ENCODE data around the gene STARD13. TPM values are rescaled to one million over a fixed set of nuclear protein-coding genes. Genes with fewer than 3 reads are reported as not detected.

STARD13 gene
- polyA plus RNA-seq, 1 donor (not counting 4 experiments of a cell fraction or from before 2014, with no cell fraction given), result 11.9 TPM

- DNase-seq (ENCODE audit: low read depth, low spot score), result no peak
- Histone ChIP-seq H3K36me3 (ENCODE audit: control insufficient read depth in 2 of 2, extremely low read depth in 1 of 2, insufficient read depth in 2 of 2, low read length in 2 of 2) (no peaks in the 10 kb centered on the region), H3K4me3 (ENCODE audit: control insufficient read depth in 2 of 3, extremely low read depth in 1 of 3, insufficient read depth in 2 of 3, low read depth in 1 of 3, low read length in 3 of 3) (no peak overlapping the region), H3K4me2 (ENCODE audit: control insufficient read depth, extremely low read depth, insufficient read depth, low read depth, low read length) (no peak overlapping the region), H3K79me2 (ENCODE audit: control insufficient read depth, insufficient read depth, low read length) (peaks cover 15% of the 10 kb centered on the region), H2AFZ (ENCODE audit: control insufficient read depth, low read length) (no peak overlapping the region), H3K9me3 (ENCODE audit: control insufficient read depth, low read depth, low read length) (no peaks in the 10 kb centered on the region), H3K27me3 (ENCODE audit: control insufficient read depth, extremely low read depth, insufficient read depth, low read length) (no peaks in the 10 kb centered on the region), H3K9me1 (ENCODE audit: control insufficient read depth, extremely low read depth, insufficient read depth, low read length) (no peaks in the 10 kb centered on the region), H3K4me1 (ENCODE audit: control insufficient read depth, extremely low read depth, insufficient read depth, low read length) (no peaks in the 10 kb centered on the region), H3K9ac (ENCODE audit: control insufficient read depth, extremely low read depth, insufficient read depth, low read length) (no peak overlapping the region), H3K27ac (ENCODE audit: control insufficient read depth, insufficient read depth, low read length) (no peak overlapping the region), H4K20me1 (ENCODE audit: control insufficient read depth, extremely low read depth, insufficient read depth, low read length) (no peaks in the 10 kb centered on the region)
- no peak for FAIRE-seq
- TF ChIP-seq CTCF (optimal IDR thresholded peaks at IDR 0.05 in 1 of 3, IDR thresholded peaks at IDR 0.05 in 1 of 3, conservative IDR thresholded peaks at IDR 0.05 in 1 of 3; ENCODE audit: extremely low read depth in 1 of 3, insufficient read depth in 2 of 3, low read length in 3 of 3) (no peak), EZH2 (IDR thresholded peaks at IDR 0.05; ENCODE audit: low read length) (no peak)
- dilution Hi-C loops (cut with MboI; ENCODE audit: extremely low pct_ligation_motif_present, low sequenced_read_pairs), result no loop called here
Observed at GRCh38 chr13:33197541-33197971, 88.0 kb downstream of the STARD13 start.

GRCh38 chr13:33196767-33197166 lies 88.8 kb downstream of the STARD13 start:
- no peaks in the 10 kb centered on the region for H4K20me1 ChIP-seq (ENCODE audit: control insufficient read depth, extremely low read depth, insufficient read depth, low read length)
- FAIRE-seq (no peak), DNase-seq (ENCODE audit: low read depth, low spot score) (no peak)
- no peaks in the 10 kb centered on the region for H3K4me1 ChIP-seq (ENCODE audit: control insufficient read depth, extremely low read depth, insufficient read depth, low read length)
- peaks cover 12% of the 10 kb centered on the region for H3K79me2 ChIP-seq (ENCODE audit: control insufficient read depth, insufficient read depth, low read length)
- H2AFZ ChIP-seq (ENCODE audit: control insufficient read depth, low read length), result no peak overlapping the region
- no peak overlapping the region for H3K4me3 ChIP-seq (ENCODE audit: control insufficient read depth in 2 of 3, extremely low read depth in 1 of 3, insufficient read depth in 2 of 3, low read depth in 1 of 3, low read length in 3 of 3)
- H3K36me3 ChIP-seq (ENCODE audit: control insufficient read depth in 2 of 2, extremely low read depth in 1 of 2, insufficient read depth in 2 of 2, low read length in 2 of 2), result no peaks in the 10 kb centered on the region
- dilution Hi-C loops (cut with MboI; ENCODE audit: extremely low pct_ligation_motif_present, low sequenced_read_pairs), result no loop called here
- no peaks in the 10 kb centered on the region for H3K27me3 ChIP-seq (ENCODE audit: control insufficient read depth, extremely low read depth, insufficient read depth, low read length)
- H3K27ac ChIP-seq (ENCODE audit: control insufficient read depth, insufficient read depth, low read length), result no peak overlapping the region
- TF ChIP-seq CTCF (optimal IDR thresholded peaks at IDR 0.05 in 1 of 3, IDR thresholded peaks at IDR 0.05 in 1 of 3, conservative IDR thresholded peaks at IDR 0.05 in 1 of 3; ENCODE audit: extremely low read depth in 1 of 3, insufficient read depth in 2 of 3, low read length in 3 of 3), result no peak
- TF ChIP-seq EZH2 (IDR thresholded peaks at IDR 0.05; ENCODE audit: low read length), result no peak
- no peak overlapping the region for H3K4me2 ChIP-seq (ENCODE audit: control insufficient read depth, extremely low read depth, insufficient read depth, low read depth, low read length)
- no peaks in the 10 kb centered on the region for H3K9me1 ChIP-seq (ENCODE audit: control insufficient read depth, extremely low read depth, insufficient read depth, low read length)
- H3K9ac ChIP-seq (ENCODE audit: control insufficient read depth, extremely low read depth, insufficient read depth, low read length), result no peak overlapping the region
- H3K9me3 ChIP-seq (ENCODE audit: control insufficient read depth, low read depth, low read length), result no peaks in the 10 kb centered on the region
